Right renal cortex interstitium (tissue), 3 donors: ENCODE data around the gene NFIA. TPM values are rescaled to one million over a fixed set of nuclear protein-coding genes. Genes with fewer than 3 reads are reported as not detected.
"Not testable (repeated sequence)": the region's sequence is repeated elsewhere in the genome, so short reads cannot be mapped to it uniquely, and the experiment has no call there.

Source experiments
- DNase-seq, 3 donors: peaks; one replicate each; pipeline ENCODE4 v3.0.0-alpha.2; 2013; ENCODE audit warnings: low read depth in 3 of 3, low spot score in 2 of 3
- polyA plus RNA-seq, 3 donors: library from polyadenylated mRNA; unstranded; fragments of 120-200 nt; gene quantifications; one replicate each; pipeline ENCODE4 v1.2.1, GENCODE V29; 2013; ENCODE audit not compliant: insufficient read length in 3 of 3

The NFIA gene
- polyA plus RNA-seq, 3 donors, result 15.8 to 17.3 (median 16.3) TPM

DNA sequence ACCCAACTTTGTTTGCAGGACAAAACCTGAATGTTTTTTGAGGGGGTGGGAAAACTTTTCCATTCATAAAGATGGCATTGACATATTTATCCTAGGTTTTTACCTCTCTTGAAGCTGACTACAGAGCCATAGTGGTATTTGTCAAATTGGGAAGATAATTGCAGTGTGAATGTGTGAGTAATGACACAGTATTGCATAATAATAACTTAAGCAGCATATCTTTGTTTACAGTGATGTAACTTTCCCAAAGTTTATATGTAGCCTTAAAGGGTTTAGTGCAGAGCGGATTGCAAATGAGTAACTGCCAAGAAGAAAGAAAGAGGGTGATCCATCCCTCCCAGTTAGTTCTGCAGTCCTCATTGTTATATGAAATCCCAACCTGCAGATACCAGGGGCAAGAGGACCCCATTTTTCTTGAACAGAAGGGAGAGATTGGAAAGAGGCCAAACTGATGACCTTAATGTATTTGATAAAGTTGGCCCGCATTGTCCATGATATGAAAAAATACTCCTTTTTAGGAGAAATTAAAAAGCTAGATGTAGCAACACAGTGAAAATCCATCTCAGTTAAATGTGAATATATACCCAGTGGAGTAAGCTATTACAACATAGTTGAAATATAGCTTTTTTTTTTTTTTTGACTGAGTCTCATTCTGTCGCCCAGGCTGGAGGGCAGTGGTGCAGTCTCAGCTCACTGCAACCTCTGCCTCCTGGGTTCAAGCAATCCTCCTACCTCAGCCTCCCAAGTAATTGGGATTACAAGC, 23.7 kb upstream of the NFIA start:
- no peak for DNase-seq

GRCh38 chr1:61061601-61062000, 20.8 kb upstream of the NFIA start:
- DNase-seq, result not testable (repeated sequence)

DNA sequence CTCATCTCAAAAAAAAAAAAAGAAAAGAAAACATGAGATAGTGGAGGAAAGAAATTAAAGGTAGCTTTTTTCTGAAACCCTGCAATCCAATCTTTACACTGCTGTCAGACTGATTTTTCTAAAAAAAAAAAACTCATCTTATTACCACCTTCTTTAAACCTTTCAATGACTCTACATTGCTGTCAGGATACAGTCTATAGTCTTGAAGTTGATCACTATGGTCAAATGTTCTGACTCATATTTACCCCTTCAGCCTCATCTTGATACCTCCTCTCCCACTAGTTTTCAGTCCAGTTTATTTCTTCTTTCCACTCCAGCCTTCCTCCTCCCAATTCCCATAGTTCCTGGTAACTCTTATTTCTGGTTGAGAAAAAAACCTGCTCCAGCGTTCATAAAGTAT, 17.7 kb upstream of the NFIA start:
- no peak for DNase-seq

GRCh38 chr1:61067446-61068019, 14.8 kb upstream of the NFIA start:
- DNase-seq, result no peak

DNA sequence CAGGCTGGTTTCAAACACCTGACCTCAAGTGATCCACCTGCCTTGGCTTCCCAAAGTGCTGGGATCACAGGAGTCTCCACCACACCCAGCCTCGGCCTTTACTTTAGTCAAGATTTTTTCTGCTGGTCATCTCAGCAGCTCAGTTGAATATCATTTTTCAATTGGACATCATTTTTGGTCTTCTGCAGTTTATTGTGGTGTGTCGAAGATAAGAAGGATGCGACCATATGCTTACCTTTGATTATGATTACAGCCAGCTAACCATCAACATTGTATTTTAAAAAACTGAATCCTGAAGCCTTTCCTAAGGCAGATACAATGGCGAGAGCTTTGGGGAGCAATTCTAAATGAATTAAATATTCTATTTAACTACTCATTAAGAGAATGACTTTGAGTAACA, 12.3 kb upstream of the NFIA start:
- no peak for DNase-seq

DNA sequence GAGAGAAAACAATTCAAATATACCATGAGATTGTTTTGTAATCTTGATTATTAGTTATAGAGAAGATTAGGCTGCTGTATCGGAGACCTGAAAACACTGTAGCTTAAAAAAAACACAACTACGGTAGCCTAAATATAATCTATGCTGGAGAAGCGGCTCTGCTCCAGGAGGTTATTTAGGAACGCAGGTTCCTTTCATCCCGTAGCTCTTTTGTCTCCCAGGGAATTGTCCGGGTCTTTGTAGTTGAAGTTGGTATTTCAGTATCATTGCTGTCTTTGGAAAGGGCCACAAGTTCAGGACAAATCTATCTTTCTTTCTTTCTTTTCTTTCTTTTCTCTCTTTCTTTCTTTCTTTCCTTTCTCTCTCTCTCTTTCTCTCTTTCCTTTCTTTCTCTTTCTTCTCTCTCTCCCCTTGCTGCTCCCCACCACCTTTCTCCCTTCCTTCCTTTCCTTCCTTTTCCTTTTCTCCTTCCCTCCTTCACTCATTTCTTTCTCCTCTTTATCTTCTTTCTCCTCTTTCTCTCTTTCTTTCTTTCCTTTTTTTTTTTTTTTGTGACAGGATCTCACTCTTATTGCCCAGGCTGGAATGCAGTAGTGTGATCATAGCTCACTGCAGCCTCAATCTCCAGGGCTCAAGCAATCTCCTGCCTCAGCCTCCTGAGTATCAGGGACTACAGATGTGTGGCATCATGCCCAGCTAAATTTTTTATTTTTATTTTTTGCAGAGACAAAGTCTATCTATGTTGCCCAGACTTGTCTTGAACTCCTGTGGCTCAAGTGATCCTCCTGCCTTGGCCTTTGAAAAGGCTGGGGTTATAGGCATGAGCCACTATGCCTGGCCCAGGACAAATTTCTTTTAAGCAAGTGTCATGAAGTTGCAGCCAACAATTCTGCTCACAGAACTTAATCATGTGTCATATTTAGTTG, 10.9 kb upstream of the NFIA start:
- no peak for DNase-seq

DNA sequence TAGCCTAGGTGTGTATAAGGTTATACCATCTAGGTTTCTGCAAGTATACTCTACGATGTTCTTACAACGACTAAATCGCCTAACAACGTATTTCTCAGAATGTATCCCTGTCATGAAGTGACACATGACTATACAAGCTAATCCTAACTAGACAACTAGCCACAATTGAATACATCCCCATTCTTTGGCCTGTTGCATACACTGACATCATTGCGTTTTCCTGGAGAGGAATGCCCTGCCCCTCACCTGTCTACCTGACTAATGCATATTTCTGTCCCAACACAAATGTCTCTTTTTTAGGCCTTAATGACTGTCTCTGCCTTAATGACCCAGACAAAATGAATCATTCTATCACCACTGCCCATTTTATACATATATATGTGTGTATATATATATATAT, 8.5 kb upstream of the NFIA start:
- no peak for DNase-seq

DNA sequence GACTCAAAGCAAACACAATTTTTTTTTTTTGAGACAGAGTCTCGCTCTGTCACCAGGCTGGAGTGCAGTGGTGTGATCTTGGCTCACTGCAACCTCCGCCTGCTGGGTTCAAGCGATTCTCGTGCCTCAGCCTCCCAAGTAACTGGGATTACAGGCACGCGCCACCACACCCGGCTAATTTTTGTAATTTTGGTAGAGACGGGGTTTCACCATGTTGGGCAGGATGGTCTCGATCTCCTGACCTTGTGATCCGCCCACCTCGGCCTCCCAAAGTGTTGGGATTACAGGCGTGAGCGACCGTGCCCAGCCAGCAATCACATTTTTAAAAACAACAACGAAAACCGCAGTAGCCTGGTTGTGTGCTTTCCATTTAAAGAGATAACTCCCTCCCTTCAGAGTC, 6.5 kb upstream of the NFIA start:
- DNase-seq, result not testable (repeated sequence)

DNA sequence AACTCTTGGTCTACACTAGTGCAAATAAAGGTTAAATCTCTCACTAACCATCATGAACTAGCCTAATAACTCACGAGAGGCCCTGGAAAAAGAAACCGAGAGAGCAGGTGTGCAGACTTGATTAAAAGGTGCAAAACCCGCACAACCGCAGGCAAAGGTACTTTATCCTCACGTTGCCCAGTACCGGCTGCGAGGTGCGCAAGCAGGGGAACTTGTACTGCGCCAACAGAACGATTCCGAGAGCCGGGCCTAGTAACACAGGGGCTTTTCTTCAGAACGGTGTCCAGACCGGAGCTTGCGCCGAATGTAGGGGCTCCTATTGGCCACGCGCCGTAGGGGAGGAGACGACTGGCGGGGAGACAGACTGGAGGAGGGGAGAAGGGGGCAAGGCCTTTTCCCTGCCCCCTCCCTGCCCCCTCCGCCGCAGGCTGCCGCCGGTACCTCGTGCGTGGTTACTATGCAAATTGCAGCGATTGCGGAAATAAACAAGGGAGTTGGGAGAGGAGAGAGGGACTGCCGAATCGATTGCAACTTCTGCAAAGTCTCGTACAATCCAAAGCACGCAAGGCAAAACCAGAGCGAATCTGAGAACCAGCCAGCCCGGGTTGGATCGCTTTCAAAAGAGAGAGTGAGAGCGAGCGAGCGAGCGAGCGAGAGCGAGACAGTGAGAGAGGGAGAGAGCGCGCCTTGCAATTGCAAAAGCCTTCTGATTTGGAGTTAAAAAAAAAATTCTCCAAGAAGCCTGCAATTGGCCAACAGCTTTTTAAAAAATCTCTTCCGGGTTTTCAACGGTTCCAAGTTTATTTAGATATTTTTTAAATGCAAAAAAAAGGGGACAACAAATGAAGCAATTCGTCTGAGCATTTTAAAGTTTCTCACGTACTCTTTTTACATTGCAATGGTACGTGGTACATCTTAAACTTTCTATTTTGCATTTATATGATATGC, 5.4 kb upstream of the NFIA start:
- peak in 1 of 3 donors; percentile 83 for DNase-seq

DNA sequence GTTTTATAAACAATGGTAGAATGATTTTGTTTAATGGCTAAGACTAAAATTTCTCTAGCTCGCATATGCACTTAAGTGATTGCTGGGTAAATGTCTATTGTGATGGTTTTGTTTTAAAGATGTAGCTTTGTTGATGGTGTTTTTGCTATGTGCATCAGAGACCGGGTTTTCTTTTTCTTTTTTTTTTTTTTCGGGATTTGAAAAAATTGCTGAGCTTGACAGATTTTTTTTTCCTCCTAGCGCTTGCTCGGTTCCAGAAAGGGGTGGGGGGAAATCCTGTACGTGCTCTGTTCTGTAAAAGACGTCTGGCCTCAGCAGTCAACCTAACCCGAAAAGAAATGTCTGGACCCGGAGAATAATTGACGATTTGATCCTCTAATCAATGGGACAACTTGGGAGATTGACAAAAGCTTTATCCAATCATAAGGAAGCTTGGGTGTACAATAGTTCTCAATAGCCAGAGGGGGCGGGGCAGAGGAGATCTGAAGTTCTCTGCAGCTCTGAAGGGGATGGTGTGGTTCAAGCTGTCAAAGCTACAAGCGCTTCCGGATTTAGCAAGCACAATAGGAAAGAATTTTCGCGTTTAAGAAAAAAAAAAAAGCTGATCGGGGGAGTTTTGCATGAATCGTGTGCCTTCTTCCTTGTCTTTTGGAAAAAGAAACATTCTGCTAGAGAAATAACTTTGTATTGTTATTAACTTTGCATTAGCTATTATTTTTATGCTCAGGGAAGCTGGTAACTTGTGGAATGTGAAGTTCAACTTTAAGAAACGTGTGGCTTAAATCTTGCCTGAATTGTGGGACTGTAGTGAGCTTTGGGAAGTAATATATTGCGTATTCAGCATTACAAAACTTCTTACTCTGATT, 4.5 kb upstream of the NFIA start:
- DNase-seq, result peak; percentile 98 to 99 (median 98)

DNA sequence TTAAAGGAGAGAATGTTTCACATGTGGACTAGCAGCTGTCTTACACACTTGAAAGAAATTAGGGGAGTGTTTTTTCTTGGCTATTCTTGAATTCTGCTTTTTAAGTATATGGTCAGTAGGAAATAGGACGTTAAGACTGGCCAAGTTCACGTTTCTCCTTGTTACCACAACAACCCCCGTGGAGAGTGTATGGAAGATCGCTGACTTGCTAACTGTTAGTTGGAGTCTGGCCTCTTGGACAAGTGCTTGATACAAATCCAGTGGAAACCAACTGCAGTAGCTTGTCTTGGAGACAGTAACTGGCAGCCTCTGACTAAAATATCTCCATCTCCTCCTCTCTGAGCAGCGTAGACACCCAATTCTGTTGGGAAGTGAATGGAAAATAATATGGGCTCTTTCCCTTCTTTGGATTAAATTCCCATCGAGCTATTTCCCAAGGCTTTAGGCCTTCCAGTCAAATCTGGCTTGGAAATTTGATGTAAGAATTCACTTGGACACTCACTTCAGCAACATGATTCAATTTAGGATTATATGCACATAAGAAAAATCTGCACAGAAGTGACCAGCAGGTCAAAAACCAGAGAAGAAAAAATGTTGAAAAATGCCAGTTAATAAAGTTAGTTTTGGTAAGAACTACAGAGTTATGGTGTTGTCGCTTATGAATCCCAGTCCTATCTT, 3.6 kb upstream of the NFIA start:
- no peak for DNase-seq

- DNase-seq, result no peak
Measured at GRCh38 chr1:61079296-61079897, 3.0 kb upstream of the NFIA start.

- DNase-seq, result no peak
Measured at GRCh38 chr1:61079898-61080336, 2.4 kb upstream of the NFIA start.

GRCh38 chr1:61080413-61081143, 1.8 kb upstream of the NFIA start:
- DNase-seq, result no peak

DNA sequence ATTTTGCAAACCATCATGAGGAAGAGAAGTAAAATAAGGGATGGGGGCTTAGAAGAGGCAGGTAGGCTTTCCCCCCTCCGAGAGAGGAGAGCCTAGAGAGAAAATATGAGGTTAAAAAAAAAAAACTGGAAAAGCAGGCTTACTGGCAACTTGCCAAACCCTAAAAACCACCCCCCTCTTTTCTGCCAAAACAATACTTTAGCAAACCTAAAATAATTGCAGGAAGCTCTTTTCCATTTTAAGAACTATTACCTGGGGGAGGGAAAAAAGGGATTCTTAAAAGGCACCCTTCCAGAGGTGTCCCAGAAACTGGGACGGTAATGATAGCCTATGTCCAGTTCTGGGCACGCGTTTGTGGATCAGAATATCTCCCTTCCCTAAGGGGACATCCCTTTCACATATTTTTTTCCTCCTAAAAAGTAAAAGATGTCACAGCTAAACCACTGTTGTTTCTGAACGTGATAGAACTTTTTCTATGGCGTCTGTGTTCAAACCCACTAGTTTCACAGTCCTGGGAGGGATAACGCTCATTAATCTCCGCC, 1.1 kb upstream of the NFIA start:
- no peak for DNase-seq

DNA sequence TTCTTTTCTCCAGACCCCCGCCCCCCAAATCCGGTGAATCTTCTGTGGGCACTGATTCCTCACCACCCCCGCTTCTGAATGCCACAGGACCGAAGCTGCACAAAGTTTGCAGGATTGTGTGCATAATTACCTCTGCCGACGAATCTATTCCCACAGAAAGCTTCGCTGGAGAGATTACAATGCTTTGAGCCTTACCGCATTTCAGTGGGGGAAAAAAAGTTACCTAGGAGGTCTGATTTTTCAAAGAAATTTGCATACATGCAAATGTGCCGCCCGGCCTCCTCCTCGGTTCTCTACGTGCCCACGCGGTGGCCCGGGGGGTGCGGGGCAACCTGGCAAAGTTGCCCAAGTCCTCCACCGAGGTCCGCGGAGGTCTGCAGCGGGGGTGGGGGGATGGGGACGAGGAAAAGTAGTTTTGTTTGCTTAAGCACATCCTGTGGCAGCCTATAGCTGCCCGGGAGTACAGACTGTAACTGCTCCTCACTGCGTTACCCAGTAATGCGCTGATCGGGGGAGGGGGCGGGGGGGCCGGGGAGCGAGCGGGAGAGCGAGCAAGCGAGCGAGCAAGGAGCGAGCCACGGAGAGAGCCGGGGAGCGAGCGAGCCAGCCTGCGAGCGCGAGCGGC, 563 bp upstream of the NFIA start:
- DNase-seq, result no peak
